ENCODE measurements around the gene BBIP1.
"Not testable (repeated sequence)": the region's sequence is repeated elsewhere in the genome, so short reads cannot be mapped to it uniquely, and the experiment has no call there.

Gene BBIP1

GRCh38 chr10:110919971-110920881 lies 1.2 kb upstream of the BBIP1 start:
- DNase-seq = peak; percentile 78

GRCh38 chr10:110919349-110919931 lies 460 bp upstream of the BBIP1 start, which contains the start of gene SHOC2:
SHOC2 (plus strand) TSS chr10:110919604; CDS start chr10:110964359, 44,755 bp downstream.
- no peak for DNase-seq

GRCh38 chr10:110918269-110918642 lies 724 bp downstream of the BBIP1 start:
- peak; percentile 97 for DNase-seq

GRCh38 chr10:110916554-110917346 lies 2.2 kb downstream of the BBIP1 start:
- no peak for DNase-seq

GRCh38 chr10:110915600-110915999 lies 3.4 kb downstream of the BBIP1 start:
- not testable (repeated sequence) for DNase-seq

- no peak for DNase-seq
Measured at GRCh38 chr10:110915035-110915434, 3.9 kb downstream of the BBIP1 start.

- DNase-seq = no peak
Measured at GRCh38 chr10:110914431-110914830, 4.5 kb downstream of the BBIP1 start.

GRCh38 chr10:110912374-110912773 lies 6.6 kb downstream of the BBIP1 start:
- no peak for DNase-seq

GRCh38 chr10:110910138-110910537 lies 8.8 kb downstream of the BBIP1 start:
- DNase-seq = no peak

- no peak for DNase-seq
Measured at GRCh38 chr10:110903280-110904278, 15.4 kb downstream of the BBIP1 start.

- no peak for DNase-seq
Measured at GRCh38 chr10:110901954-110902819, 16.8 kb downstream of the BBIP1 start.

- DNase-seq = no peak
Measured at GRCh38 chr10:110900983-110901382, 18.0 kb downstream of the BBIP1 start.

GRCh38 chr10:110898391-110898790 lies 20.6 kb downstream of the BBIP1 start:
- no peak for DNase-seq

- no peak for DNase-seq
Measured at GRCh38 chr10:110897184-110897583, 21.8 kb downstream of the BBIP1 start.

GRCh38 chr10:110893559-110894179 lies 25.3 kb downstream of the BBIP1 start:
- DNase-seq = peak; percentile 90

GRCh38 chr10:110892602-110893288 lies 26.2 kb downstream of the BBIP1 start:
- no peak for DNase-seq

GRCh38 chr10:110887560-110887959 lies 31.4 kb downstream of the BBIP1 start:
- no peak for DNase-seq

- no peak for DNase-seq
Measured at GRCh38 chr10:110885932-110886674, 32.9 kb downstream of the BBIP1 start.

- no peak for DNase-seq
Measured at GRCh38 chr10:110883924-110884323, 35.1 kb downstream of the BBIP1 start.
